GM18511 (cell line): ENCODE data around the gene PSMB8.
"Not testable (repeated sequence)": the region's sequence is repeated elsewhere in the genome, so short reads cannot be mapped to it uniquely, and the experiment has no call there.

ENCODE experiments used
- ATAC-seq: cut with Tn5 transposase; IDR thresholded peaks from one replicate; pipeline ENCODE4 v1.9.1; 2021; ENCODE audit warnings: mild to moderate bottlenecking, moderate library complexity; ENCODE audit not compliant: unreplicated experiment

PSMB8 gene

DNA sequence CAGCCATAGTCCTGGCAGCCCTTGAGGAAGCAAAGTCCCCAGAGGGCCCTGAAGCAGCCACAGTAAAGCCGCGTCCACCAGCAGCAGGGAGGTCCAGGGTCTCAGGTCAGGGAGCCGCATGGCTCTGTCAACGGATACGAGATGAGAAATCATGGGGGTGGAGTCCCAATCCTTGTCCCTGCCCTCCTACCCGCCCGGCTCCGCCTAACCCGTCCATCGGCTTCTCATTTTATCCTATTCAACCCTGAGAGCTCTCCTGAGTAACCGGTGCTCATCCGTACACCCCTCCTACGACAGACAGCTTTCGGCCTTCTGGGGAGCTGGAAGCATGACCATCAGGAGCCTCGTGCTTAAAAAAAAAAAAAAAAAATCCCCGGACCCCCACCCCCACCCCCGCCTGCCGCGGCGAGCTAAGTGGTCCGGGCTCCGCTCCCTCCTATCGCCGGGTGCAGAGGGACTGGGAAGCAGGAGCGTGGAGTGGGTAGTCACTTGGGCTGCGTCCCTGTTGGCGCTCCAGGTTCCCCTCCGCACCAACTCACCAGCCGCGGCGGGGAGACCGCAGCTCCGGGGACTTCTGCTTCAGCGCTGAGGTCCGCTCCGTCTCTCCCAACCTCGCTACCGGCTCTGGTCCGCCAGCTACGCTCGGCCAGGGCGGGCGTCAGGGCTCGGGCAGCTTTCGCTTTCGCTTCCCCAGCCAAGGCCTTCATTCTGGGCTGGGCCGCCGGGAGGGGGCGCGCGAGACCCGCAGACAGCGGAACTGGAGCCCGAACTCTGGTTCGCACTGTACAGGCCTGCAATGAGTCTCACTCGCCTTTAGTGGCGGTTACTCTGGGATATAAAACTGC, 5.5 kb downstream of the PSMB8 start, which contains the start of gene TAP2:
TAP2 (minus strand) TSS at position 626 of the 845 bp plus-strand sequence; CDS start at position 120, 506 bp downstream.
- peak; percentile 78 for ATAC-seq

DNA sequence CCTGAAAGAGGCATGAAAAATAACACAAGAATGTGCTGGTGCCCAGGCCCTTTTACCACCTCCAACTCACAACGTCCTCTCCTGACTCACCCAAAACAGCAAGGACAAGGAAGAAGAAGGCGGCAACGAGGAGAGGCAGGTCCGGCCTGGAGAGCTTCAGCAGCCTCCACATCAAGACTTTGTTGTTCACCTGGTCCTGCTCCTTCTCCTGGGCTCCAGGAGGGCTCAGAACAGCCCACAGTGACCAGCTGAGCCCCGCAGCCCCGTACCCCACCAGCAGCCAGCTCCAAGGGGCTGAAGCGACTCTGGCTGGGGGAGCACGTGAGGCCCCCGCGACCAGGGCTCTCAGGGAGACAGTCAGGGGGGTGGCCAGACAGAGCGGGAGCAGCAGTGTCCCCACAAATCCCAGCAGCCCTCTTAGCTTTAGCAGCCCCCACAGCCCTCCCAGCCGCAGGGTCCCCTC, 6.2 kb downstream of the PSMB8 start:
- no peak for ATAC-seq

GRCh38 chr6:32836873-32837272, 7.0 kb downstream of the PSMB8 start:
- no peak for ATAC-seq

DNA sequence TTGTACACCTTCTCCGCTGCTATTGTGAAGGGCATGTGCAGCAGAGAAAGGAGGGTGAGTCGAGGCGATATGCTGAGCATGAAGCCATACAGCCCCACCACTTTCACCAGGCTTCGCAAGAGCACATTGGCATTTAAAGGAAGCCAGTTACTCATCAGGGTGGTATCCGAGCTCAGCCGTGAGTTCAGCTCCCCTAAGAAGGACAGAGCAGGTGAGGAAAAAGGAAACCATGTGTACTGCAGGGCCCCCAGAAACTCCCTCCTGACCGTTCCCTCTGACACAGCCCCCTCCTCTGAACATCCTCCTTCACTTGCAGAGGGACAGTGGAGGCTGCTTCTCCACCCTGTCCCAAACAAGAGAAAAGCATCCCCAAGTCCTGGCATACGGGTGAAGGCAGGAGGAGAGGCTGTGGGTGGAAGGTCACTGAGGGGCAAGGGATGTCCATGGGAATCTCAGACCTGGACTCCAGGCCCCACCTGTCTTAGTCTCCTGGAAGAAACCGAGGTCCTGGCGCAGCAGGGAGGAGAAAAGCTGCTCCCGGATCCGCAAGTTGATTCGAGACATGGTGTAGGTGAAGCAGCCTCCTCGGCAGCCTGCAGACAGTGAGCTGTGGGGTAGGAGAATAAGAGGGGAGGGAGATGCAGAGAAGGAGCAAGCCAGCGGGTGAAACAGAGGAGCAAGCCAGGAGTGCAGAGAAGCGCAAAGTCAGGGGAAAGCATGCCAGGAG, 8.5 kb downstream of the PSMB8 start:
- ATAC-seq, result no peak

GRCh38 chr6:32833664-32834063, 10.2 kb downstream of the PSMB8 start:
- no peak for ATAC-seq

GRCh38 chr6:32832535-32832934, 11.3 kb downstream of the PSMB8 start:
- no peak for ATAC-seq

DNA sequence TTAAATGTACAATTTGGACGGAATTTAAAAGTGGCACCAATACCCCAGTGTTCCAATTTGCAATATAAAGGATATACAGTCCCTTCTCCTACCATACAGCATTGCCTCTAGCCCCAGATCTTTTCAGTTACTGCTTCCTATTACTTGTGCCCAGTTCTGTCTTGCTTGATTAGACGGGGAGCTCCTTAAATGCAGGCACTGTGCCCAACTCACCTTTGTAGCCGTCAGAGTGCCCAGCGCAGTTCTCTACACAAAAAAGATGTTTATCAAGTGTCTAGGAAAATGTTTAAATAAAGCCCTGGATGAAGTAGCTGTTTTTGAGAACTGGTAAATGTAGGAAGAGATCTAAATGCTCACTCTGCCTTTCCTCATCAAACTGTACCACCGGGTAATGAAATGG, 12.9 kb downstream of the PSMB8 start:
- ATAC-seq, result no peak

- no peak for ATAC-seq
These were observed 13.8 kb downstream of the PSMB8 start for GRCh38 chr6:32830017-32830416.

DNA sequence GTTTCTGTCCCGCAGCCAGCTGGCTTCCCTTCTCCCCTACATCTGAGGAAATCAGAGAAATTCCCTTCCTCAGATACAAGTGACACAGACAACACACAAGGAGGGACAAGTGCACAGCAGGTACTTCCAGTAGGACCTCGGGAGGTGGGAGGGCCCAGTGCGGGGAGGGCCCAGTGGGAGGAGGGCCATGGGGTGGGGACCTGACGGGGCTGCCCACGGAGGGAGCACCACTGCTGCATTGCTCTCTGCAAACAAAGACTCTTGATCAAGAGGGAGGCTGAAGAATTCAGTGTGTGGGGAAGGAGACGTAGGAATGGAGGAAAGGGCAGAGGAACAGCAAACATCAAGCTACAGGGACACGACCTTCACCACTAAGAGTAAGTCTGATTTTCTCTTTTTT, 14.4 kb downstream of the PSMB8 start:
- ATAC-seq, result no peak

- ATAC-seq, result no peak
These were observed 16.8 kb downstream of the PSMB8 start for GRCh38 chr6:32827025-32827424.

DNA sequence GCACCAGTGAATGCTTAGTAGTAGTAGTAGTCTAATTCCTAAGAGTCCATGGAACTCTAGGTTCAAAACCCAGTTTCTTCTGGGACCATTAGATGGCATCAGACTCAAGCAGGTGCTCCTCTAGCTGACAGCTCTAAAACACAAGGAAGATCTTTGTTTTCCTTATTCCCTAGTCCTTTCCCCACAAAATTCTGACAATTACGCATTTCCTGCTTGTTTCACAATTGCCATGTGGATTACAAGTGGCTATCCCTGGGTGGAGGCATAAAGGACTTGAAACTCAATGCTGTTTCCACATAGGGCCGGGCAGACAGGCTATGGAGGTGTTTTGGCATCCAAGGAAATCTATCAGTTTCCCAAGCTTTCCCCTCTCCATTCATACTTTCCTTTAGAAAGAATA, 17.9 kb downstream of the PSMB8 start:
- no peak for ATAC-seq

DNA sequence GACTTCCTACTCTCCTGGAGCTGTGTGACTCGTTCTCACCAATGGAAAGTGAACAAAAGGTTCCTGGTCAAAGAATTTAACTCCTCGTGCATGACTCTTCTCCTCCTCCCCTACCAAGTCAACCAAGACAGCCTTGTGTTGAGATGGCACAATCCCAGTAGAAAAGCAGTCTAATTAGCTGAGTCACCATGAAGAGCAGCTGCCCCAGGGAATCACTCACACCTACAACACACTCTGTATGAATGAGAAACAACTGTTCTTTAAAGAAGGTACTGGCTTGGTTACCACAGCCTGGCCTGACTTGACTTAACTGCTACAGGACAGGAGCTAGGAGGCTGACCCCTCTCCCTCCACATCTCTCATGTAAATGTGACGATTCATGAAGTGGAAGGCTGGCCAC, 24.1 kb downstream of the PSMB8 start:
- no peak for ATAC-seq

- no peak for ATAC-seq
These were observed 25.0 kb downstream of the PSMB8 start for GRCh38 chr6:32818867-32819266.

GRCh38 chr6:32816746-32817204, 27.1 kb downstream of the PSMB8 start, which contains the start of gene HLA-DOB:
Gene HLA-DOB (minus strand): TSS chr6:32817002. CDS start chr6:32816951, 51 bp downstream.
- no peak for ATAC-seq

GRCh38 chr6:32815996-32816395, 27.9 kb downstream of the PSMB8 start:
- peak; percentile 66 for ATAC-seq

GRCh38 chr6:32815115-32815514, 28.7 kb downstream of the PSMB8 start:
- no peak for ATAC-seq

- ATAC-seq, result no peak
These were observed 29.7 kb downstream of the PSMB8 start for GRCh38 chr6:32814145-32814544.

GRCh38 chr6:32809171-32809570, 34.7 kb downstream of the PSMB8 start:
- ATAC-seq, result no peak

DNA sequence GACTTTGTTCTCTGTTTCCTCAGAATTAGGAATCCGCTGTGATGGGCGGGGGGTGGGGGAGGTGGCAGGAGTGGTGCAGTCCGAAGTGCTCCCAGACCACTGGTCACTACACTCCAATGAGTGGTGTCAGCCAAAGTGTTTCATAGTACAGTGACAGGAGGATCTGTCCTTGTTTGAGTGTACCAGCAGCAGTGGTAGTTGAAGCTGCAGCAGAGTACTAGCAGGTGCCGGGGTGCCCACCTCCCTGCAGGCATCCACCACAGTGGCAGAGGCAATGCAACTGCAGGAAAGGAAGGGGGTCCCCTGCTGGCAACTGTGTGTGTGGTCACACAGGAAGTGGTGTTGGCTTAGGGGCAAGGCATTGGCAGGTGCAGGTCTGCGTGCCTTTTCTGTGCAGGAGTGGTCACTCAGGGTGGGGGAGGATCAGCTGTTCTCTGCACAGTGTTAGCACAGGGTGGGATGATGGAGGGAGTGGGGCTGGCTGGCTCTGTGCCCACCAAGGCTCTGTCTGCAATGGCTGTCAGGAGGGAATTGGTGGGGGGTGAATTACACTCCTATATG, 36.7 kb downstream of the PSMB8 start:
- no peak for ATAC-seq

DNA sequence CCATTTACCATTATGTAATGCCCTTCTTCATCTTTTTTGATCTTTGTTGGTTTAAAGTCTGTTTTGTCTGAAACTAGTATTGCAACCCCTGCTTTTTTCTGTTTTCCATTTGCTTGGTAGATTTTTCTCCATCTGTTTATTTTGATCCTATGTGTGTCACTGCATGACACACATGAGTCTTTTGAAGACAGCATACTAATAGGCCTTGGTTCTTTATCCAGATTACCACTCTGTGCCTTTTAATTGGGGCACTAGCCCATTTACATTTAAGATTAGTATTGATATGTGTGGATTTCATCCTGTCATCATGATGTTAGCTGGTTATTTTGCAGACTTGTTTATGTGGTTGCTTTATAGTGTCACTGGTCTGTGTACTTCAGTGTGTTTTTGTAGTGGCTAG, 38.4 kb downstream of the PSMB8 start:
- ATAC-seq, result not testable (repeated sequence)

DNA sequence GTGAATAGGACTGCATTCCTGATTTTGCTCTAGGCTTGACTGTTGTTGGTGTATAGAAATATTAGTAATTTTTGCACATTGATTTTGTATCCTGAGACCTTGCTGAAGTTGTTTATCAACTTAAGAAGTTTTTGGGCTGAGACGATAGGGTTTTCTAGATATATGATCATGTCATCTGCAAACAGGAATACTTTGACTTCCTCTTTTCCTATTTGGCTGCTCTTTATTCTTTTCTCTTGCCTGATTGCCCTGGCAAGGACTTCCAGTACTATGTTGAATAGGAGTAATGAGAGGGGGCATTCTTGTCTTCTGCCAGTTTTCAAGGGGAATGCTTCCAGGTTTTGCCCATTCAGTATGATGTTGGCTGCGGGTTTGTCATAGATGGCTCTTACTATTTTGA, 40.4 kb downstream of the PSMB8 start:
- no peak for ATAC-seq
